ENCODE results near the gene CHCHD3. TPM values are rescaled to one million over a fixed set of nuclear protein-coding genes. Genes with fewer than 3 reads are reported as not detected.

The CHCHD3 gene
- total RNA-seq, 1 experiment from 2014 or later: 89.9 TPM

- Mint-ChIP-seq H3K27ac (ENCODE audit: unreplicated experiment) (no peak overlapping the region), H3K27me3 (ENCODE audit: unreplicated experiment) (no peaks in the 10 kb centered on the region), H3K36me3 (ENCODE audit: insufficient read depth, unreplicated experiment) (no peaks in the 10 kb centered on the region), H3K4me1 (ENCODE audit: low read depth, unreplicated experiment) (no peaks in the 10 kb centered on the region), H3K4me3 (ENCODE audit: low read depth, unreplicated experiment) (no peak overlapping the region), H3K9me3 (ENCODE audit: low read depth, unreplicated experiment) (peaks cover 3% of the 10 kb centered on the region)
- DNase-seq: no peak
- no peak for TF ChIP-seq CTCF (IDR thresholded peaks at IDR 0.05; ENCODE audit: unreplicated experiment)
- no TSS peak for BruUV-seq (replicated peaks)
- CTCF ChIA-PET: no interaction called here
- intact Hi-C loops (cut with micrococcal nuclease; ENCODE audit: unreplicated experiment): no loop called here
These were observed 290.9 kb downstream of the CHCHD3 start for GRCh38 chr7:132791036-132791435.

- no peak for DNase-seq
- CTCF ChIA-PET: no interaction called here
- Mint-ChIP-seq H3K4me1 (ENCODE audit: low read depth, unreplicated experiment) (no peaks in the 10 kb centered on the region), H3K27me3 (ENCODE audit: unreplicated experiment) (no peaks in the 10 kb centered on the region), H3K27ac (ENCODE audit: unreplicated experiment) (no peak overlapping the region), H3K9me3 (ENCODE audit: low read depth, unreplicated experiment) (peaks cover 3% of the 10 kb centered on the region), H3K36me3 (ENCODE audit: insufficient read depth, unreplicated experiment) (no peaks in the 10 kb centered on the region), H3K4me3 (ENCODE audit: low read depth, unreplicated experiment) (no peak overlapping the region)
- no peak for TF ChIP-seq CTCF (IDR thresholded peaks at IDR 0.05; ENCODE audit: unreplicated experiment)
- intact Hi-C loops (cut with micrococcal nuclease; ENCODE audit: unreplicated experiment): no loop called here
- BruUV-seq (replicated peaks): no TSS peak
These were observed 291.8 kb downstream of the CHCHD3 start for GRCh38 chr7:132790104-132790503.

GRCh38 chr7:132789281-132789680, 292.6 kb downstream of the CHCHD3 start:
- Mint-ChIP-seq H3K4me1 (ENCODE audit: low read depth, unreplicated experiment) (no peaks in the 10 kb centered on the region), H3K9me3 (ENCODE audit: low read depth, unreplicated experiment) (peaks cover 3% of the 10 kb centered on the region), H3K27ac (ENCODE audit: unreplicated experiment) (no peak overlapping the region), H3K4me3 (ENCODE audit: low read depth, unreplicated experiment) (no peak overlapping the region), H3K27me3 (ENCODE audit: unreplicated experiment) (no peaks in the 10 kb centered on the region), H3K36me3 (ENCODE audit: insufficient read depth, unreplicated experiment) (no peaks in the 10 kb centered on the region)
- no TSS peak for BruUV-seq (replicated peaks)
- intact Hi-C loops (cut with micrococcal nuclease; ENCODE audit: unreplicated experiment): no loop called here
- CTCF ChIA-PET: no interaction called here
- TF ChIP-seq CTCF (IDR thresholded peaks at IDR 0.05; ENCODE audit: unreplicated experiment): no peak
- no peak for DNase-seq

- no TSS peak for BruUV-seq (replicated peaks)
- Mint-ChIP-seq H3K9me3 (ENCODE audit: low read depth, unreplicated experiment) (peaks cover 3% of the 10 kb centered on the region), H3K4me1 (ENCODE audit: low read depth, unreplicated experiment) (no peaks in the 10 kb centered on the region), H3K27me3 (ENCODE audit: unreplicated experiment) (no peaks in the 10 kb centered on the region), H3K27ac (ENCODE audit: unreplicated experiment) (no peak overlapping the region), H3K4me3 (ENCODE audit: low read depth, unreplicated experiment) (no peak overlapping the region), H3K36me3 (ENCODE audit: insufficient read depth, unreplicated experiment) (no peaks in the 10 kb centered on the region)
- intact Hi-C loops (cut with micrococcal nuclease; ENCODE audit: unreplicated experiment): no loop called here
- CTCF ChIA-PET: no interaction called here
- no peak for TF ChIP-seq CTCF (IDR thresholded peaks at IDR 0.05; ENCODE audit: unreplicated experiment)
- no peak for DNase-seq
These were observed 296.0 kb downstream of the CHCHD3 start for GRCh38 chr7:132785870-132786269.

Measured in Calu3 (cell line).